T-helper 2 cell treated with Interferon-gamma antibody and Interleukin-4, amounts not matched to agents 5 μg/mL and 100 μg/mL, for 36 hours (primary cell): ENCODE data around the gene PLA2R1.

Source experiments
- DNase-seq: peaks from one replicate; pipeline ENCODE4 v3.0.0; 2021; ENCODE audit warnings: low spot score
- H3K27ac Mint-ChIP-seq: one replicate; pipeline ENCODE4 v1.8.0; 2021; ENCODE audit warnings: mild to moderate bottlenecking, mixed read lengths
- H3K27me3 Mint-ChIP-seq: one replicate; pipeline ENCODE4 v1.8.0; 2021; ENCODE audit warnings: low read depth, mixed read lengths
- H3K36me3 Mint-ChIP-seq: one replicate; pipeline ENCODE4 v1.8.0; 2021; ENCODE audit warnings: low read depth, mixed read lengths
- H3K4me1 Mint-ChIP-seq: one replicate; pipeline ENCODE4 v1.8.0; 2021; ENCODE audit warnings: low read depth, mixed read lengths
- H3K4me3 Mint-ChIP-seq: one replicate; pipeline ENCODE4 v1.8.0; 2022; ENCODE audit warnings: mild to moderate bottlenecking, moderate library complexity, mixed read lengths
- H3K9me3 Mint-ChIP-seq: one replicate; pipeline ENCODE4 v1.8.0; 2021; ENCODE audit warnings: mixed read lengths

The PLA2R1 gene

DNA sequence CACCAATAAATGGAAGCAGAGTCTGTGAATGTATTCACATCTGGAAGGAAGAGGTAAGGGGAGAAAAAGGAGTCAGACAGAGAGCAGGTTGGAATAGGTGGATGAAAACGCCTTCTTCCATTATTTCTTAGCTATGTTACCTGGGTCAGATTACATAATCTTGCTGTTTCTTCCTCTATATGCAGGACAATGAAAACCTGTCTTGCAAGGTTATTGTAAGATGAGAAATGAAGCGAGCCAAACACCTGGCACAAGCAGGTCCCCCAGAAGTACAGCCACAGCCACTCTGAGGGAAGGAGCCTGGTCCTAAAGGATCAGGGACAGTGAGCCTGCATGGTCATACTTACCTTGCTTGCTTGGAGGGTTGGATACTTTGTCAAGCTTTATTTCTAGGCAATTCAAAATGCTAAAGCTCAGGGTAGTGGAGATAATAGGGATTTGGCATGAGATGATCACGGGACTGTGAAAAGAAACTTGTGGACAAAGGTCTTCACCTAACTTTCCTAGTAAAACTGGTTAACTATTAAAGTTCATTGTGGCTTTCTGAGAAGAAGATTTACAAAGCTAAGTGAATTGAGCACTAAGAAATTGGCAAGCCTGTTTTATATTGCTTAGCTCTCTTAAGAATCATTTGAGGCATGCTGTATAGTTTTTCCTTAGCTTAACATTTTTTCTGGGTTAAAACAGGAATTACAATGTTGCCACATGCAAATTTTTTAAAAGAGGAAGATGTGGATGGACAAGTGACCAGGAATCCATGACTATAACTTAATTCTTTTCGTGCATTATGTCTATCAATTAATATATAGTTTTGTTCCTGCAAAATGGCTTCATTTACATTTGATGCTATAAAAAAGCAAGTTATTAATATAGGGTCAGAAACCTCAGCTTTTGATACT lies 15.7 kb upstream of the PLA2R1 start:
- Mint-ChIP-seq H3K9me3 (peaks cover 6% of the 10 kb centered on the region), H3K27ac (no peak overlapping the region), H3K36me3 (no peaks in the 10 kb centered on the region), H3K4me1 (no peaks in the 10 kb centered on the region), H3K4me3 (no peak overlapping the region), H3K27me3 (no peaks in the 10 kb centered on the region)
- DNase-seq, result no peak

DNA sequence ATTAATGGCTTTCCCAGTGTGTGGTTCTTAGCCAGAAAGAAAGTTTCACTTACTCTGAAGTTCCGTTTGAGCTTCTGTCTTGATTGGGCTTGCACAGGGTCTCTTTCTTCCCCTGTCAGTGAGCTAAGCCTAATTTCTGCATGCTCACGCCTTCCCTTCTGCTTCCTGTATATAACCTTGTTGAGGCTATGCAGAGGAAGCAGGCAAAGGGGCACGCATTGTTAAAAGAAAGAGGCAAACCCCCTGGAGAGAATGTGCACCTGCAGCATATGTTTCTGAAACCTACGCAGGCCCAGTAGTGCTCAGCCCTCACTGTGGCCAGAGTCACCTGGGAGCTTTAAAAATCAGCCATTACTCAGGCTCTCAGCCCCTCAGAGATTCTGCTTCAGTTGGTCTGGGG lies 14.5 kb upstream of the PLA2R1 start:
- Mint-ChIP-seq H3K9me3 (peaks cover 3% of the 10 kb centered on the region), H3K4me1 (no peaks in the 10 kb centered on the region), H3K4me3 (no peak overlapping the region), H3K27me3 (no peaks in the 10 kb centered on the region), H3K36me3 (no peaks in the 10 kb centered on the region), H3K27ac (no peak overlapping the region)
- DNase-seq, result no peak

DNA sequence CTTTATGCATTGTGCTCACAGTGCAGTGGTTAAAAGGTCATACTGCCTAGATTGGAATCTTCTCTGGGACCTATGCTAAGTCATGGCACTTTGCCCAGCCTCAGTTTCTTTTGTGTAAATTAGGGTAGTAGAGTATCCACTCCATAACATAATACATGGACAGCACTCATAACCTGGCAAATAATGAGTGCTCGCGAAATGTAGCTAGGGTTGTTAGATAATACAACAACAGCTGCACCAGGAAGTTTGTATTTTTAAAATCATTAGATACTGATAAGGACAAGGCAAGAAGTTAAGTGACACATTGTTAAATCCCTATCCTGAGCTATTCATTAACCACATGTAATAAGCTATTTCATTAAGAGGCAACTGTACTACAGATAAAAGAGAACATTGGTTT lies 13.8 kb upstream of the PLA2R1 start:
- peaks cover 3% of the 10 kb centered on the region for H3K9me3 Mint-ChIP-seq
- H3K4me3 Mint-ChIP-seq, result no peak overlapping the region
- DNase-seq, result no peak
- H3K36me3 Mint-ChIP-seq, result no peaks in the 10 kb centered on the region
- no peaks in the 10 kb centered on the region for H3K4me1 Mint-ChIP-seq
- H3K27me3 Mint-ChIP-seq, result no peaks in the 10 kb centered on the region
- H3K27ac Mint-ChIP-seq, result no peak overlapping the region

DNA sequence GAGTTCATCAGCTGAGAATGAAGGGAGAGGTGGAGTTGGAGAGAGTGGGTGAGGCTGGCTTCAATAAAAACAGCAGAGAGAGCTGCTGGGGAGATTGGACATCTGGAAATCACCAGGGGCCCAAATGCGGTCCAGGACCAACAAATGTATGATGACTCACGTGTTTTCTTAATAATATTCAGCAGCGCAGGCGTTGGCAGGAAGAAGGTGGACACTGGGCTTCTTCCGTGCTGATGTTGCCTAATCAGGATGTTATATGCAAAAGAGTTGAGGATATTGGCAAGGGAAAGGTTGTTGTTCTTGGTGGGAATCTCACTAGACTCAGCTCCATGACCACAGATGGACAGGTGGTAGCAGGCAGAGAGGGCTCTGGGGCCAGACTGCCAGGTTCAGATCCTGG lies 12.8 kb upstream of the PLA2R1 start:
- H3K4me1 Mint-ChIP-seq, result no peaks in the 10 kb centered on the region
- no peak overlapping the region for H3K27ac Mint-ChIP-seq
- no peaks in the 10 kb centered on the region for H3K36me3 Mint-ChIP-seq
- peaks cover 4% of the 10 kb centered on the region for H3K27me3 Mint-ChIP-seq
- DNase-seq, result no peak
- no peak overlapping the region for H3K4me3 Mint-ChIP-seq
- no peaks in the 10 kb centered on the region for H3K9me3 Mint-ChIP-seq

DNA sequence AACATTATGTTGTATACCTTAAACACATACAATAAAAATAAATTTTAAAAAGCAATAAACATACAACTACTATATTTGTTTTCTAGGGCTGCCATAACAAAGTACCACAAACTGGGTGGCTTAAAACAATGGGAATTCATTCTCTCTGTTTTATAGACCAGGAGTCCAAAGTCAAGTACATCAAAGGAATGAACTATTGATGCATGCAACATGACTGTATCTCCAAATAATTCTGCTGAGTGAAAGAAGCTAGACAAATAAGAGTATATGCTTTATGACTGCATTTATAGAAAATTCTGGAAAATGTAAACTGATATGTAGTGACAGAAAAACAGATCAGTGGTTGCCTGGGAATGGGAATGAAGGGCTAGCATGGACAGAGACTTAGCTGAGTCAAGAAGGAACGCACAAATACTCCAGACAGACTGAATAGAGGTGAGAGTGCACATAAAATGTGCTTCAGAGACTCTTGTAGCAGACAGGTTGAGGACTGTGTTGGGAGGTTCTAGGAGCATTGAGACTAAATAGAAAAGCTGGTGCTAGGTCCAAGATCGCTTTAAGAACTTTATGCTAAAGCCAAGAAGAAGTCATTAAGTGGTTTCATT lies 11.0 kb upstream of the PLA2R1 start:
- H3K4me1 Mint-ChIP-seq, result no peaks in the 10 kb centered on the region
- H3K27ac Mint-ChIP-seq, result no peak overlapping the region
- no peaks in the 10 kb centered on the region for H3K36me3 Mint-ChIP-seq
- peaks cover 4% of the 10 kb centered on the region for H3K27me3 Mint-ChIP-seq
- H3K4me3 Mint-ChIP-seq, result no peak overlapping the region
- no peak for DNase-seq
- H3K9me3 Mint-ChIP-seq, result peaks cover 4% of the 10 kb centered on the region

DNA sequence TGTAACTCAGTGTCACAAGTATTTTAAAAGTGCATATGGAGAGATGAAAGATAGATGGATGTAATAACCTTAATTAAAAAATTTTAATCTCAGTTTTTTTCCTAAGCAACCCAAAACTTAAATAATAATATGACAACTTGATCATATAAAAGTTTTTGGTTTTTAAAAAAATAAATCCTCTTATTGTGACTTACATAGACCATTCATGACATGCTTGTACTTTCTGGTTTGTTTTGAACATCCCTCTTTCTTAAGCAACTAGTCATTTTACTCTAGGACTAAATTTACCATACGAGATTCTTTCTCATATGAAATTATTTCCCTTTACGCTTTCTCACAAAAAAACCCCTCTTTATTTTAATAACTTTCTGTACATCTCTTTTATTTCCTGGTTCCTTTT lies 6.5 kb upstream of the PLA2R1 start:
- H3K4me3 Mint-ChIP-seq, result no peak overlapping the region
- H3K4me1 Mint-ChIP-seq, result no peaks in the 10 kb centered on the region
- H3K27ac Mint-ChIP-seq, result no peak overlapping the region
- H3K9me3 Mint-ChIP-seq, result peaks cover 5% of the 10 kb centered on the region
- DNase-seq, result no peak
- H3K36me3 Mint-ChIP-seq, result no peaks in the 10 kb centered on the region
- H3K27me3 Mint-ChIP-seq, result peaks cover 14% of the 10 kb centered on the region

DNA sequence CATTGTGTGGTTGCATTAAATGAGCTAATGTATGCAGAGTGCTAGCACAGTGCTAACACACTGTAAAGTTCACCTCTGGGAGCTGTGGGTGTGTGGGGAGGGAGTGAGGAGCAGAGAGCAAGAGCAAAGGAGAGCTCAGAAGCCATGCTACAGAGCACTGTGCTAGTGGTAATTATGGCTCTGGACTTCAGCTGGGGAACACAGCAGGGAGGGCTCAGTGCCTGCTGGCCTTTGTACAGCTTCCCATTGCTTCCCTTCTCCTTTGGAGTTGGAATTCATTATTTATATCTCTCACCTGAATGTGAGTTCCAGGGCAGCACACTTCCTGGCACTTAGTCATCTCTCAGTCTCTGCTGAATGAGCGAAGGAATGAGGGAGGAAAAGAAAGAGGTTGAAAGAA lies 2.5 kb upstream of the PLA2R1 start:
- peaks cover 2% of the 10 kb centered on the region for H3K4me1 Mint-ChIP-seq
- peaks cover 44% of the 10 kb centered on the region for H3K27me3 Mint-ChIP-seq
- peaks cover 5% of the 10 kb centered on the region for H3K9me3 Mint-ChIP-seq
- DNase-seq, result no peak
- no peak overlapping the region for H3K4me3 Mint-ChIP-seq
- no peaks in the 10 kb centered on the region for H3K36me3 Mint-ChIP-seq
- H3K27ac Mint-ChIP-seq, result no peak overlapping the region

DNA sequence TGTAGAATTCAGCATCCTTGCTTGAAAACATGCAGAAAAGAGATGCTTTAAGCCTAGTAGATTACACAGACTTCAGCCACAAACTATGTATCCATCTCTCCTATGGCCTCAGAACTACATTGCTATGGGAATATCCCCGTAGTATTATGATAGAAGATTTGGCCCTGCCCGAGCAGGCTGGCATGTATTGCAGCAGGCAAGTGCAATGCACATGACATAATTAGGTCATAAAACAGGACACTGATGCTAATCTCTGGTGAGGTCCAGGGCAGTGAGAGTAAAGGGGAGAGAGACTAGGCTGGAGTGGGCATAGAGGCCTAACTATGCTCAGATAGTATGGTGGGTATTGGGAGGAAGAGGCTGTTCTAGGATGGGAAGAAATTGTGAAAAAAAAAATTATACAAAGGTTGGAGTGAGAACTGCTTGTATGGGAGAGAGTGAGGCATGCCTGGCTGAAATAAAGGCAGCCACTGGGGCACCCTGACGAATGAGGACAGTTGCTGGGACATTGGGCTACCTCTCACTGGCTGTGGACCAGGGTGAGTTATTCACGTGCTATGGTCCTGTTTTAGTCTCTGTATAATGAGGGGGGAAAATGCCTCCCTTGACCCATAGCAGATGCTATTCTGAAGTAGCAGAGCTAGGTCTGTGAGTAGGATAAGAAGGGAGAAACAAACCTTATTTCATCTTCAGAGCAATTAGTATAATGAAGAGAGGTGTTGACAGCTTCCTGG lies 1.6 kb upstream of the PLA2R1 start:
- Mint-ChIP-seq H3K27ac (no peak overlapping the region), H3K4me1 (peaks cover 2% of the 10 kb centered on the region), H3K27me3 (peaks cover 51% of the 10 kb centered on the region), H3K4me3 (no peak overlapping the region), H3K36me3 (no peaks in the 10 kb centered on the region), H3K9me3 (peaks cover 5% of the 10 kb centered on the region)
- no peak for DNase-seq

DNA sequence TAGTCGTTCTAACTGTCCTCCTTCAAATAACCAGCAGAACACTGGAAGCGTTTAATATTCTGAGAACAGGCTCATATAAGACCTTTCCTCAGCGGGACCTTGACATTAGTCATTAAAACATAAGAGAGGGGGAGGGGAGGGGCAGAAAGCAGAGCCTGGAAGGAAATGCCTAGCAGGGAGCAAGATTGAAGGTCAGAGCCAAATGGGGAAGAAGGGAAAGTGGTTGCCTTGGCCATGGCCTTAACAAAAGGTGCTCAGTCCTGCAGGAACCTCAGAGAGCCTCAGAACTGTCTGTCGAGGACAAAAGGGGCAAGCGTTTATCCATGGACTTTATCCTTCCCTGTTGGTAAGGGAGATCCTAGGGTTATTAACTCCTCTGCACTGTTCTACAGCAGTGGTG lies 856 bp upstream of the PLA2R1 start:
- H3K4me3 Mint-ChIP-seq, result no peak overlapping the region
- H3K36me3 Mint-ChIP-seq, result no peaks in the 10 kb centered on the region
- DNase-seq, result no peak
- H3K4me1 Mint-ChIP-seq, result peaks cover 2% of the 10 kb centered on the region
- H3K27ac Mint-ChIP-seq, result no peak overlapping the region
- no peaks in the 10 kb centered on the region for H3K9me3 Mint-ChIP-seq
- peaks cover 52% of the 10 kb centered on the region for H3K27me3 Mint-ChIP-seq

DNA sequence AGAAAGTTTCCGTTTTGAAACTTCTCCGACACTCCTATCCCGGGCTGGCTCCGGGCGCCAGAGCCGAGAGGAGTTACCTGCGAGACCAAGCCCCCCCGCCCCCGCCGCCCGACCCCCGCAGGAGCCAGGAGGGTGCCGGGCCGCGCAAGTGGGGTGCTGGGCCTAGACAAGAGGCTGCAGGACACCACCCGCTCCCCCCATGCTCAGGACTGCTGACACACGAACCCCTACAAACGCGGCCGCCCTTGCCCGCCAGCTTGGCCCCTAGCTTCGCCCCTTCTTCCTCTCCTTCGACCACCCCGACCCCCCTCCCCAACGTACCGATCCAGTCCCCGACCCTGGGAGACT lies 497 bp downstream of the PLA2R1 start:
- Mint-ChIP-seq H3K9me3 (no peaks in the 10 kb centered on the region), H3K4me3 (peak overlapping the region; percentile 27), H3K4me1 (peaks cover 2% of the 10 kb centered on the region), H3K36me3 (no peaks in the 10 kb centered on the region), H3K27me3 (peaks cover 52% of the 10 kb centered on the region), H3K27ac (no peak overlapping the region)
- no peak for DNase-seq

DNA sequence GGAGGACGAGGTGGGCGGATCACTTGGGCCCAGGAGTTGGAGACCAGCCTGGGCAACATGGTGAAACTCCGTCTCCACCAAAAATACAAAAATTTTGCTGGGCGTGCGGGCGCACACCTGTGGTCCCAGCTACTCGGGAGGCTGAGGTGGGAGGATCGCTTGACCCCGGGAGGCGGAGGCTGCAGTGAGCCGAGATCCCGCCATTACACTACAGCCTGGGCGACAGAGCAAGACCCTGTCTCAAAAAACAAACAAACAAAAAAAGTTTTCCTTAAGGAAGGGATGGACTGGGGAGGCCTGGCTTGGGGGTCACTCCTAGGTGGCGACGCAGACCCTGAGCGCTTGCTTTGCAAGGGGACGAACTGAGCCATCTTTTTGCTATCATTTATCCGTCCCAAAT lies 882 bp downstream of the PLA2R1 start:
- Mint-ChIP-seq H3K4me1 (peaks cover 2% of the 10 kb centered on the region), H3K27me3 (peaks cover 52% of the 10 kb centered on the region), H3K4me3 (no peak overlapping the region), H3K9me3 (no peaks in the 10 kb centered on the region), H3K36me3 (no peaks in the 10 kb centered on the region), H3K27ac (no peak overlapping the region)
- DNase-seq, result no peak

DNA sequence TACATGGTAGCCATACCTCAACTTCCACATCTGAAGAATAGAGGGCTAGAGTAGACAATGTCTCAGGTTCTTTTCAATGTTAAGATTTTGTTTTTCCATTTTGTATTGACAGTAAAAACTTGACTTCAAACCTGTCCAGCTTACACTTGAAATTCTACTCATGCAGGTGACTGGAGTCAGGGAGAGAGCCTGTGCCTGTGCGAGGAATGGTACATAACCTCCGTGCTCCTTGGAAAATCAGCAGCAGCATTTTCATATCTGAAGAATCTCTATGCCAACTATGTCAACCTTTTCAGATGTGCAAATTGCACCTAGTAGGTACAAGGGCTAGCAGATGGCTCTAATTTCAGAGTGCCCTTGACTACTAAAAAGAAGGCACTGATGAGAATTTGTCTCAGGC lies 2.1 kb downstream of the PLA2R1 start:
- H3K27ac Mint-ChIP-seq, result no peak overlapping the region
- H3K4me1 Mint-ChIP-seq, result peaks cover 2% of the 10 kb centered on the region
- H3K27me3 Mint-ChIP-seq, result peaks cover 52% of the 10 kb centered on the region
- DNase-seq, result no peak
- no peak overlapping the region for H3K4me3 Mint-ChIP-seq
- H3K9me3 Mint-ChIP-seq, result no peaks in the 10 kb centered on the region
- H3K36me3 Mint-ChIP-seq, result no peaks in the 10 kb centered on the region

DNA sequence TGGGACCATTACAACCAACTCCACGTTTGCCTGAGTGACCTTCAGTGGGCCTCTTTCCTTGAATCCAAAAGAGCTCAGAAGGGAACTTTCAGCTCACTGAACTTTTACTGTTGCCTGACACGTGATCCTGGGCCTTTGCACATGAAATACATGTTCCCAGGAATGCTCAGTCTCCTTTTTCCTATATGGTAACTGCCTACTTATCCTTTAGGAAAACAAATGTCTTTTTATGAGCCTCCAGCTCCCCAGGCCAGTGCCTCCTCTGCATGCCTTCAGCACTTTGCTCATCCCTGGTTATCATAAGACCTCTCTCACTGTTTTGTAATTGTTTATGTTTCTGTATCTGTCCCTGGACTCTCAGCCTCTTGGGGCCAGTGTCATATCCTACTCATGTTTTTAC lies 5.1 kb downstream of the PLA2R1 start:
- H3K4me1 Mint-ChIP-seq, result no peaks in the 10 kb centered on the region
- H3K27ac Mint-ChIP-seq, result no peak overlapping the region
- H3K27me3 Mint-ChIP-seq, result peaks cover 27% of the 10 kb centered on the region
- no peaks in the 10 kb centered on the region for H3K36me3 Mint-ChIP-seq
- H3K9me3 Mint-ChIP-seq, result no peaks in the 10 kb centered on the region
- H3K4me3 Mint-ChIP-seq, result no peak overlapping the region
- no peak for DNase-seq

DNA sequence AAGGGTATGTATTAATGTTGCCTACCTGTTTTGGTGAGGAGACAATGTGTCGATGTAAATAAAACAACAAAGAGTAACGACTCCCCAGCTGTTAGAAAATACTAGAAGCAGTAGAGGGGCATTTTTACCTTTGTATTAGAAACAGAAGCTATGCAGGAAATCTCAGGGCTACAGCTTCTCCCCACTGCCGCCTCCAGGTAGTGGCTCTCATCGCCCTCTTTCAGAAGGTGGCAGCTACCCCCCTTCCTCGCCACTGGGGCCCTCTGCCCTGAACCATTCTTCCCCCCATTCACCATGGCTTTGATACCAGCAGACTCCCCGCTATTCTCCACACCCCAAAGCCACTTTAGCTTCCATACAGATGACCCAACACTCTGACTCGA lies 6.7 kb downstream of the PLA2R1 start:
- Mint-ChIP-seq H3K27ac (no peak overlapping the region), H3K27me3 (peaks cover 20% of the 10 kb centered on the region), H3K9me3 (no peaks in the 10 kb centered on the region), H3K4me1 (no peaks in the 10 kb centered on the region), H3K4me3 (no peak overlapping the region), H3K36me3 (no peaks in the 10 kb centered on the region)
- DNase-seq, result no peak
